IMR-90 (cell line): ENCODE results near the gene SLITRK2. TPM values are rescaled to one million over a fixed set of nuclear protein-coding genes. Genes with fewer than 3 reads are reported as not detected.

Source experiments
- microRNA-seq, 2 experiments: library from miRNA; stranded (forward) in 1 of 2; unstranded in 1 of 2; fragments of 10-50 nt in 1 of 2; fragments of <30 nt in 1 of 2; gene quantifications in 1 of 2; microRNA quantifications in 1 of 2; one replicate each; pipeline versions ENCODE3 to v1.1.0; 2013 to 2020; ENCODE audit not compliant: insufficient read depth in 1 of 2, insufficient read length in 1 of 2, unreplicated experiment in 1 of 2
- polyA plus RNA-seq, 3 experiments: library from polyadenylated mRNA; depleted of rRNA; stranded (reverse); fragments of >200 nt; gene quantifications; 2 replicates each; pipeline ENCODE4 v1.2.3, GENCODE V29; 2012; ENCODE audit warnings: low replicate concordance in 1 of 3
- small RNA-seq, 5 experiments: library from RNA; depleted of rRNA; stranded (forward); fragments of <200 nt; gene quantifications; one replicate each; pipeline ENCODE3, GENCODE V24; 2012
- total RNA-seq: library from RNA; depleted of rRNA; stranded (reverse); fragments of >200 nt; gene quantifications from 2 replicates; pipeline ENCODE4 v1.2.3, GENCODE V29; 2012

Gene SLITRK2
- total and polyA plus RNA-seq, 2 of the 4 experiments (the other 2 are of a cell fraction) = not detected

Small RNAs within 50 kb of the gene (microRNA-seq; reads per million reads assigned to microRNA genes)
- gene AL109653.1 (ENCODE audit: insufficient read depth, insufficient read length) = not detected

Small RNAs within 50 kb of the gene (small RNA-seq; reads per million reads assigned to genes)
- gene AL109653.1 = 0 to 0.60 (median 0) reads per million in 5 experiments
